ENCODE data around the gene IGFL1.
A peak's percentile ranks its signal among the peaks of the same experiment; 100 is the strongest.
"Not testable (repeated sequence)": the region's sequence is repeated elsewhere in the genome, so short reads cannot be mapped to it uniquely, and the experiment has no call there.

IGFL1 gene

GRCh38 chr19:46243081-46243654 is 13.6 kb downstream of the IGFL1 start:
- H3K27me3 ChIP-seq (ENCODE audit: low read depth): peaks cover 40% of the 10 kb centered on the region
- H3K4me1 ChIP-seq; DNase-seq (ENCODE audit: low spot score in 2 of 2); in situ Hi-C loops (cut with MboI; ENCODE audit: low sequenced_read_pairs); H3K4me3 ChIP-seq; H3K9me3 ChIP-seq; H3K36me3 ChIP-seq (replicated peaks): not testable (repeated sequence)

GRCh38 chr19:46250076-46250735 is 20.7 kb downstream of the IGFL1 start:
- in situ Hi-C loops (cut with MboI; ENCODE audit: low sequenced_read_pairs): no loop called here
- Histone ChIP-seq H3K27me3 (ENCODE audit: low read depth) (peaks cover 27% of the 10 kb centered on the region), H3K36me3 (replicated peaks) (no peaks in the 10 kb centered on the region), H3K4me3 (no peak overlapping the region), H3K4me1 (no peaks in the 10 kb centered on the region; the same call in 1 of the 2 replicates), H3K9me3 (no peaks in the 10 kb centered on the region)
- DNase-seq (ENCODE audit: low spot score in 2 of 2): no peak

- Histone ChIP-seq H3K9me3 (no peaks in the 10 kb centered on the region), H3K27me3 (ENCODE audit: low read depth) (peaks cover 23% of the 10 kb centered on the region), H3K4me3 (no peak overlapping the region), H3K36me3 (replicated peaks) (no peaks in the 10 kb centered on the region), H3K4me1 (no peaks in the 10 kb centered on the region)
- no peak for DNase-seq (ENCODE audit: low spot score in 2 of 2)
- in situ Hi-C loops (cut with MboI; ENCODE audit: low sequenced_read_pairs): no loop called here
These were observed 21.9 kb downstream of the IGFL1 start for GRCh38 chr19:46251416-46251815.

GRCh38 chr19:46254776-46255175 is 25.2 kb downstream of the IGFL1 start:
- H3K4me1 ChIP-seq: no peaks in the 10 kb centered on the region
- no peaks in the 10 kb centered on the region for H3K9me3 ChIP-seq
- no peak overlapping the region for H3K4me3 ChIP-seq
- in situ Hi-C loops (cut with MboI; ENCODE audit: low sequenced_read_pairs): no loop called here
- H3K36me3 ChIP-seq (replicated peaks): no peaks in the 10 kb centered on the region
- H3K27me3 ChIP-seq (ENCODE audit: low read depth): peaks cover 14% of the 10 kb centered on the region
- no peak for DNase-seq (ENCODE audit: low spot score in 2 of 2)

- Histone ChIP-seq H3K4me3 (no peak overlapping the region), H3K36me3 (replicated peaks) (no peaks in the 10 kb centered on the region), H3K4me1 (no peaks in the 10 kb centered on the region), H3K9me3 (no peaks in the 10 kb centered on the region), H3K27me3 (ENCODE audit: low read depth) (0 out of 2 replicates have a peak, but pooled peaks cover 2% of the 10 kb centered on the region)
- in situ Hi-C loops (cut with MboI; ENCODE audit: low sequenced_read_pairs): no loop called here
- DNase-seq (ENCODE audit: low spot score in 2 of 2): no peak
These were observed 27.3 kb downstream of the IGFL1 start for GRCh38 chr19:46256855-46257254.

- in situ Hi-C loops (cut with MboI; ENCODE audit: low sequenced_read_pairs): loop anchor here (5.0 kb wide), 2 partner anchors 179 to 234 kb away; no protein-coding TSS in a partner anchor
- H3K4me3 ChIP-seq; H3K27me3 ChIP-seq (ENCODE audit: low read depth): not testable (repeated sequence)
These were observed 32.0 kb downstream of the IGFL1 start for GRCh38 chr19:46261501-46261900.

GRCh38 chr19:46262684-46263296 is 33.2 kb downstream of the IGFL1 start:
- H3K4me3 ChIP-seq; H3K36me3 ChIP-seq (replicated peaks); H3K9me3 ChIP-seq; H3K4me1 ChIP-seq; DNase-seq (ENCODE audit: low spot score in 2 of 2); H3K27me3 ChIP-seq (ENCODE audit: low read depth): not testable (repeated sequence)
- in situ Hi-C loops (cut with MboI; ENCODE audit: low sequenced_read_pairs): loop anchor here (5.0 kb wide), 2 partner anchors 180 to 235 kb away; no protein-coding TSS in a partner anchor

More at GRCh38 chr19:46261501-46261900, 32.0 kb downstream of the IGFL1 start:
- not testable (repeated sequence) for H3K9me3 ChIP-seq; DNase-seq (ENCODE audit: low spot score in 2 of 2); H3K36me3 ChIP-seq (replicated peaks); H3K4me1 ChIP-seq

- not testable (repeated sequence) for H3K4me1 ChIP-seq; H3K36me3 ChIP-seq (replicated peaks); H3K9me3 ChIP-seq; DNase-seq (ENCODE audit: low spot score in 2 of 2); H3K27me3 ChIP-seq (ENCODE audit: low read depth); H3K4me3 ChIP-seq
- in situ Hi-C loops (cut with MboI; ENCODE audit: low sequenced_read_pairs): loop anchor here (5.0 kb wide), 2 partner anchors 182 to 238 kb away; no protein-coding TSS in a partner anchor
These were observed 35.3 kb downstream of the IGFL1 start for GRCh38 chr19:46264801-46265200.

GRCh38 chr19:46265217-46265828 is 35.8 kb downstream of the IGFL1 start:
- in situ Hi-C loops (cut with MboI; ENCODE audit: low sequenced_read_pairs): no loop called here
- Histone ChIP-seq H3K4me1 (peaks cover under 1% of the 10 kb centered on the region), H3K9me3 (no peaks in the 10 kb centered on the region), H3K27me3 (ENCODE audit: low read depth) (no peaks in the 10 kb centered on the region), H3K4me3 (no peak overlapping the region), H3K36me3 (replicated peaks) (no peaks in the 10 kb centered on the region)
- peak; percentile 75 to 84 for DNase-seq (ENCODE audit: low spot score in 2 of 2)

- H3K9me3 ChIP-seq: no peaks in the 10 kb centered on the region
- DNase-seq (ENCODE audit: low spot score in 2 of 2): no peak
- no peak overlapping the region for H3K4me3 ChIP-seq
- H3K36me3 ChIP-seq (replicated peaks): no peaks in the 10 kb centered on the region
- H3K27me3 ChIP-seq (ENCODE audit: low read depth): no peaks in the 10 kb centered on the region
- H3K4me1 ChIP-seq: peaks cover 8% of the 10 kb centered on the region
- in situ Hi-C loops (cut with MboI; ENCODE audit: low sequenced_read_pairs): no loop called here
These were observed 39.6 kb downstream of the IGFL1 start for GRCh38 chr19:46269101-46269500.

- Histone ChIP-seq H3K27me3 (ENCODE audit: low read depth) (no peaks in the 10 kb centered on the region), H3K36me3 (replicated peaks) (no peaks in the 10 kb centered on the region), H3K9me3 (no peaks in the 10 kb centered on the region), H3K4me1 (peaks cover 8% of the 10 kb centered on the region), H3K4me3 (no peak overlapping the region)
- peak; percentile 39 to 56 for DNase-seq (ENCODE audit: low spot score in 2 of 2)
- in situ Hi-C loops (cut with MboI; ENCODE audit: low sequenced_read_pairs): no loop called here
These were observed 41.1 kb downstream of the IGFL1 start for GRCh38 chr19:46270521-46271256.

GRCh38 chr19:46271481-46272197 is 42.1 kb downstream of the IGFL1 start:
- H3K4me3 ChIP-seq: no peak overlapping the region
- in situ Hi-C loops (cut with MboI; ENCODE audit: low sequenced_read_pairs): no loop called here
- H3K36me3 ChIP-seq (replicated peaks): no peaks in the 10 kb centered on the region
- no peaks in the 10 kb centered on the region for H3K9me3 ChIP-seq
- peaks cover 8% of the 10 kb centered on the region for H3K4me1 ChIP-seq
- H3K27me3 ChIP-seq (ENCODE audit: low read depth): no peaks in the 10 kb centered on the region
- no peak for DNase-seq (ENCODE audit: low spot score in 2 of 2)

GRCh38 chr19:46273931-46274330 is 44.4 kb downstream of the IGFL1 start:
- H3K36me3 ChIP-seq (replicated peaks); H3K9me3 ChIP-seq; H3K27me3 ChIP-seq (ENCODE audit: low read depth); H3K4me1 ChIP-seq; in situ Hi-C loops (cut with MboI; ENCODE audit: low sequenced_read_pairs); H3K4me3 ChIP-seq; DNase-seq (ENCODE audit: low spot score in 2 of 2): not testable (repeated sequence)
